ENCODE data around the gene COL21A1.

The COL21A1 gene

GRCh38 chr6:56230976-56231566 lies 16.3 kb downstream of the COL21A1 start:
- Histone ChIP-seq H3K4me3 (ENCODE audit: low read length) (no peak overlapping the region), H3K4me1 (ENCODE audit: control insufficient read depth, insufficient read depth, low read length) (no peaks in the 10 kb centered on the region), H3K27ac (ENCODE audit: low read length) (no peak overlapping the region), H3K36me3 (ENCODE audit: control insufficient read depth, insufficient read depth, low read length) (no peaks in the 10 kb centered on the region), H3K27me3 (ENCODE audit: control insufficient read depth, insufficient read depth, low read length) (no peaks in the 10 kb centered on the region), H3K9me3 (ENCODE audit: control insufficient read depth, insufficient read depth, low read length) (no peaks in the 10 kb centered on the region)
- DNase-seq (ENCODE audit: low read depth, low spot score) = no peak
- no CpG with 5 or more reads among the region's 4 CpGs for WGBS (ENCODE audit: insufficient coverage, insufficient read length)

- Histone ChIP-seq H3K9me3 (ENCODE audit: control insufficient read depth, insufficient read depth, low read length) (no peaks in the 10 kb centered on the region), H3K36me3 (ENCODE audit: control insufficient read depth, insufficient read depth, low read length) (no peaks in the 10 kb centered on the region), H3K27me3 (ENCODE audit: control insufficient read depth, insufficient read depth, low read length) (no peaks in the 10 kb centered on the region), H3K4me3 (ENCODE audit: low read length) (no peak overlapping the region), H3K4me1 (ENCODE audit: control insufficient read depth, insufficient read depth, low read length) (no peaks in the 10 kb centered on the region), H3K27ac (ENCODE audit: low read length) (no peak overlapping the region)
- no peak for DNase-seq (ENCODE audit: low read depth, low spot score)
- WGBS (ENCODE audit: insufficient coverage, insufficient read length) = no CpG with 5 or more reads among the region's 2 CpGs
Observed at GRCh38 chr6:56227071-56227879, 20.1 kb downstream of the COL21A1 start.

- no peak overlapping the region for H3K27ac ChIP-seq (ENCODE audit: low read length)
- WGBS (ENCODE audit: insufficient coverage, insufficient read length) = no CpG with 5 or more reads among the region's 1 CpG
- H3K4me3 ChIP-seq (ENCODE audit: low read length) = no peak overlapping the region
- no peak for DNase-seq (ENCODE audit: low read depth, low spot score)
- no peaks in the 10 kb centered on the region for H3K9me3 ChIP-seq (ENCODE audit: control insufficient read depth, insufficient read depth, low read length)
- H3K27me3 ChIP-seq (ENCODE audit: control insufficient read depth, insufficient read depth, low read length) = no peaks in the 10 kb centered on the region
- no peaks in the 10 kb centered on the region for H3K36me3 ChIP-seq (ENCODE audit: control insufficient read depth, insufficient read depth, low read length)
- no peaks in the 10 kb centered on the region for H3K4me1 ChIP-seq (ENCODE audit: control insufficient read depth, insufficient read depth, low read length)
Observed at GRCh38 chr6:56223995-56224394, 23.4 kb downstream of the COL21A1 start.

- no peak for DNase-seq (ENCODE audit: low read depth, low spot score)
- Histone ChIP-seq H3K4me1 (ENCODE audit: control insufficient read depth, insufficient read depth, low read length) (0 out of 2 replicates have a peak, but pooled peaks cover 2% of the 10 kb centered on the region), H3K36me3 (ENCODE audit: control insufficient read depth, insufficient read depth, low read length) (no peaks in the 10 kb centered on the region), H3K27ac (ENCODE audit: low read length) (no peak overlapping the region), H3K9me3 (ENCODE audit: control insufficient read depth, insufficient read depth, low read length) (no peaks in the 10 kb centered on the region), H3K4me3 (ENCODE audit: low read length) (no peak overlapping the region), H3K27me3 (ENCODE audit: control insufficient read depth, insufficient read depth, low read length) (no peaks in the 10 kb centered on the region)
Observed at GRCh38 chr6:56222499-56222898, 24.9 kb downstream of the COL21A1 start.

- H3K4me1 ChIP-seq (ENCODE audit: control insufficient read depth, insufficient read depth, low read length) = 0 out of 2 replicates have a peak, but pooled peaks cover 2% of the 10 kb centered on the region
- no peak for DNase-seq (ENCODE audit: low read depth, low spot score)
- no peak overlapping the region for H3K27ac ChIP-seq (ENCODE audit: low read length)
- no peaks in the 10 kb centered on the region for H3K36me3 ChIP-seq (ENCODE audit: control insufficient read depth, insufficient read depth, low read length)
- H3K27me3 ChIP-seq (ENCODE audit: control insufficient read depth, insufficient read depth, low read length) = no peaks in the 10 kb centered on the region
- H3K9me3 ChIP-seq (ENCODE audit: control insufficient read depth, insufficient read depth, low read length) = no peaks in the 10 kb centered on the region
- no peak overlapping the region for H3K4me3 ChIP-seq (ENCODE audit: low read length)
Observed at GRCh38 chr6:56220078-56220477, 27.3 kb downstream of the COL21A1 start.

- H3K4me3 ChIP-seq (ENCODE audit: low read length) = no peak overlapping the region
- no peak for DNase-seq (ENCODE audit: low read depth, low spot score)
- H3K36me3 ChIP-seq (ENCODE audit: control insufficient read depth, insufficient read depth, low read length) = no peaks in the 10 kb centered on the region
- H3K4me1 ChIP-seq (ENCODE audit: control insufficient read depth, insufficient read depth, low read length) = 0 out of 2 replicates have a peak, but pooled peaks cover 2% of the 10 kb centered on the region
- WGBS (ENCODE audit: insufficient coverage, insufficient read length) = no CpG with 5 or more reads among the region's 3 CpGs
- H3K27me3 ChIP-seq (ENCODE audit: control insufficient read depth, insufficient read depth, low read length) = no peaks in the 10 kb centered on the region
- H3K9me3 ChIP-seq (ENCODE audit: control insufficient read depth, insufficient read depth, low read length) = no peaks in the 10 kb centered on the region
- no peak overlapping the region for H3K27ac ChIP-seq (ENCODE audit: low read length)
Observed at GRCh38 chr6:56214703-56215101, 32.7 kb downstream of the COL21A1 start.

GRCh38 chr6:56214041-56214702 lies 33.2 kb downstream of the COL21A1 start:
- Histone ChIP-seq H3K27ac (ENCODE audit: low read length) (no peak overlapping the region), H3K4me1 (ENCODE audit: control insufficient read depth, insufficient read depth, low read length) (0 out of 2 replicates have a peak, but pooled peaks cover 2% of the 10 kb centered on the region), H3K36me3 (ENCODE audit: control insufficient read depth, insufficient read depth, low read length) (no peaks in the 10 kb centered on the region), H3K4me3 (ENCODE audit: low read length) (no peak overlapping the region), H3K9me3 (ENCODE audit: control insufficient read depth, insufficient read depth, low read length) (no peaks in the 10 kb centered on the region), H3K27me3 (ENCODE audit: control insufficient read depth, insufficient read depth, low read length) (no peaks in the 10 kb centered on the region)
- no peak for DNase-seq (ENCODE audit: low read depth, low spot score)

GRCh38 chr6:56211724-56212123 lies 35.7 kb downstream of the COL21A1 start:
- H3K36me3 ChIP-seq (ENCODE audit: control insufficient read depth, insufficient read depth, low read length) = no peaks in the 10 kb centered on the region
- no peak for DNase-seq (ENCODE audit: low read depth, low spot score)
- WGBS (ENCODE audit: insufficient coverage, insufficient read length) = 100% methylated on average over 2 of the region's 2 CpGs
- H3K4me3 ChIP-seq (ENCODE audit: low read length) = no peak overlapping the region
- no peak overlapping the region for H3K27ac ChIP-seq (ENCODE audit: low read length)
- H3K4me1 ChIP-seq (ENCODE audit: control insufficient read depth, insufficient read depth, low read length) = no peaks in the 10 kb centered on the region
- no peaks in the 10 kb centered on the region for H3K27me3 ChIP-seq (ENCODE audit: control insufficient read depth, insufficient read depth, low read length)
- no peaks in the 10 kb centered on the region for H3K9me3 ChIP-seq (ENCODE audit: control insufficient read depth, insufficient read depth, low read length)

- Histone ChIP-seq H3K4me1 (ENCODE audit: control insufficient read depth, insufficient read depth, low read length) (no peaks in the 10 kb centered on the region), H3K9me3 (ENCODE audit: control insufficient read depth, insufficient read depth, low read length) (no peaks in the 10 kb centered on the region), H3K27me3 (ENCODE audit: control insufficient read depth, insufficient read depth, low read length) (no peaks in the 10 kb centered on the region), H3K27ac (ENCODE audit: low read length) (no peak overlapping the region), H3K4me3 (ENCODE audit: low read length) (no peak overlapping the region), H3K36me3 (ENCODE audit: control insufficient read depth, insufficient read depth, low read length) (no peaks in the 10 kb centered on the region)
- WGBS (ENCODE audit: insufficient coverage, insufficient read length) = no CpG with 5 or more reads among the region's 4 CpGs
- no peak for DNase-seq (ENCODE audit: low read depth, low spot score)
Observed at GRCh38 chr6:56204134-56204533, 43.2 kb downstream of the COL21A1 start.

GRCh38 chr6:56199956-56200355 lies 47.4 kb downstream of the COL21A1 start:
- no peak overlapping the region for H3K27ac ChIP-seq (ENCODE audit: low read length)
- WGBS (ENCODE audit: insufficient coverage, insufficient read length) = no CpG with 5 or more reads among the region's 3 CpGs
- no peak for DNase-seq (ENCODE audit: low read depth, low spot score)
- H3K4me1 ChIP-seq (ENCODE audit: control insufficient read depth, insufficient read depth, low read length) = no peaks in the 10 kb centered on the region
- no peak overlapping the region for H3K4me3 ChIP-seq (ENCODE audit: low read length)
- H3K9me3 ChIP-seq (ENCODE audit: control insufficient read depth, insufficient read depth, low read length) = no peaks in the 10 kb centered on the region
- H3K27me3 ChIP-seq (ENCODE audit: control insufficient read depth, insufficient read depth, low read length) = no peaks in the 10 kb centered on the region
- H3K36me3 ChIP-seq (ENCODE audit: control insufficient read depth, insufficient read depth, low read length) = no peaks in the 10 kb centered on the region
